OCI-LY1 (cell line): Measurements from ENCODE around the gene RSF1.

Source experiments
- CTCF ChIP-seq: fragments of 200-600 bp; sonication (generic), shearing (Covaris generic); IDR thresholded peaks from 2 replicates; pipeline ENCODE4 v1.5.1; 2017; ENCODE audit warnings: mild to moderate bottlenecking, antibody characterized with exemption, low read length, moderate library complexity, mixed read lengths
- EZH2 ChIP-seq: fragments of 200-600 bp; sonication (generic), shearing (Covaris generic); IDR thresholded peaks from 2 replicates; pipeline ENCODE4 v1.8.0; 2017; ENCODE audit warnings: borderline replicate concordance, mixed run types, mild to moderate bottlenecking, antibody characterized with exemption, low read length, moderate library complexity, mixed read lengths

- TF ChIP-seq EZH2 (no peak), CTCF (no peak)
Measured at GRCh38 chr11:77770629-77771028, 49.9 kb downstream of the RSF1 start.
